Urinary bladder (tissue), 4 donors: ENCODE data around the gene SIAH2. TPM values are rescaled to one million over a fixed set of nuclear protein-coding genes. Genes with fewer than 3 reads are reported as not detected.

Source experiments
- DNase-seq: peaks from one replicate; pipeline ENCODE4 v3.0.0-alpha.2; 2015; ENCODE audit errors: extremely low spot score
- H3K27ac ChIP-seq: one replicate; pipeline ENCODE4 v1.5.1; 2013; ENCODE audit warnings: low read depth, mild to moderate bottlenecking, moderate library complexity
- H3K36me3 ChIP-seq: one replicate; pipeline ENCODE4 v1.6.1; 2013; ENCODE audit warnings: mild to moderate bottlenecking, moderate library complexity; ENCODE audit not compliant: insufficient read depth
- H3K4me1 ChIP-seq: one replicate; pipeline ENCODE4 v1.6.1; 2013; ENCODE audit warnings: mild to moderate bottlenecking, moderate library complexity; ENCODE audit not compliant: insufficient read depth
- H3K4me3 ChIP-seq: one replicate; pipeline ENCODE4 v1.5.1; 2013; ENCODE audit warnings: low read depth, low read length
- WGBS: extraction: QIAGEN DNeasy Blood & Tissue Kit; methylation state at CpG from one replicate; pipeline ENCODE4 v1.1.7; 2013; 5-methylcytosine and 5-hydroxymethylcytosine counted together
- polyA plus RNA-seq: library from polyadenylated mRNA; stranded (reverse); fragments of 200-250 nt; gene quantifications from one replicate; pipeline ENCODE4 v1.2.3, GENCODE V29; 2013
- total RNA-seq: library from RNA; depleted of rRNA; stranded (reverse); fragments of >200 nt; gene quantifications from one replicate; pipeline ENCODE4 v1.2.3, GENCODE V29; 2014
- donor health status: healthy with polysubstance abuse.
- donor health status: healthy.

The SIAH2 gene
- total and polyA plus RNA-seq, 2 donors = 27.4 to 28.2 TPM

DNA sequence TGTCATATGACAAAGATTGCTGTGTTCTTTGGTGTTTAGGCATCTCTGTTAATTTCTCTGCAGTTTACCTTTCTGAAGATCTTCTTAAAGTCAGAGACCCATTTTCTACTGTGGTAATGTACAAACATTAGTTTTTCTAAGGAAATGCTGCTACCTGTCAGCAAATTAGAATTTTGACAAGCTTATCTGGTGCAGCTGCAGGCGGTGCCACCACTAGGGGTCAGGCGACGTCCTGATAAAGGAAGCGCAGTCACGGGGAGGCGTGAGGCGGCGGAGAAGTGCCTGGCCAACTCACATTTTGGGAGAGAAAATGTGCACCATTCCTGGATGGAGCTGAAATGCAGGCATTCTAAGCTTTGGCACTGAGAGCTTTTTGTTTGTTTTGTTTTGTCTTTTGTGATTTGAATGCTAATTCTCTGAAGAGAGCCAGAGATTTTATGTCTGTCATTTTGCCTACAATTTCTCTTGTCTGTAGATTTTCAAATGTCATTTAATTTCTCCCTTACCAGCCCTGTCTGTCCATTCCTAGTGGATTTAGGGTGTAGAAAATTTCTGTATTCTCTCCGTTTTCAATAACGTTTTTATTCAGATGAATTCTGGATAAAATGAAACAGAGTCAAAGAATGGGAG lies 24.9 kb upstream of the SIAH2 start:
- no peak overlapping the region for H3K4me3 ChIP-seq
- H3K36me3 ChIP-seq = no peaks in the 10 kb centered on the region
- 5% methylated on average over 10 of the region's 10 CpGs for WGBS
- DNase-seq = peak; percentile 10
- H3K4me1 ChIP-seq = no peaks in the 10 kb centered on the region
- no peak overlapping the region for H3K27ac ChIP-seq

DNA sequence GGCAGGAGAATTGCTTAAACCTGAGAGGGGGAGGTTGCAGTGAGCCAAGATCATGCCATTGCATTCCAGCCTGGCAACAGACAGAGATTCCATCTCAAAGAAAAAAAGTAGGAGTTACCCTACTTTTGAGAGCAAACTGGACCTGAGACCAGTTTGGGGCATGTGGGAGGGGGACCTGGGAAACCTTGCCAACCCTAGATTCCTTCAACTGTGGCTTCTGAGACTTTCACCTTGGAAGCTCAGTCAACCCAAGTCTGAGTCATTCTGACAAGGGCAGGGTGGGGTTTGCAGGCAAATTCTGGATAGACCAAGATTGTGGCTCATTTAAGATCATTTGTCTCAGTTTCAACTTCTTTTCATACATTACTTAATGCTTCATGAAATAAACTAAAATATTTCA lies 23.8 kb upstream of the SIAH2 start:
- Histone ChIP-seq H3K4me3 (no peak overlapping the region), H3K4me1 (no peaks in the 10 kb centered on the region), H3K27ac (no peak overlapping the region), H3K36me3 (no peaks in the 10 kb centered on the region)
- no peak for DNase-seq

DNA sequence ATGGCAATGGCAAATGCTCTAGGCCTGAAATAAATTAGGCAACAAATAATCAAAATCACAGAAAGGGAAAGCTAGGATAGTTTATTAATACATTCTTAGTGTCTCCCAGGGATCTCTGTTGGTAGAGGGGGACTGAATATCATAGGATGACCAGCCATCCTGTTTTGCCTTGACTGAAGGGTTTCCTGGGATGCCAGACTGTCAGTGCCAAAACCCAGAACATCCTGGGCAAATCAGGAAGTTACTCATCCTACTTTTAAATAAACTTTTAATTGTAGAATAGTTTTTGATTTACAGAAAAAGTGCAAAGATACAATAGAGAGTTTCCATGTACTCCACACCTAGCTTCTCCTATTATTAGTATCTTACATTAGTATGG lies 21.8 kb upstream of the SIAH2 start:
- H3K4me1 ChIP-seq = no peaks in the 10 kb centered on the region
- H3K36me3 ChIP-seq = no peaks in the 10 kb centered on the region
- H3K27ac ChIP-seq = no peak overlapping the region
- H3K4me3 ChIP-seq = no peak overlapping the region
- no peak for DNase-seq

DNA sequence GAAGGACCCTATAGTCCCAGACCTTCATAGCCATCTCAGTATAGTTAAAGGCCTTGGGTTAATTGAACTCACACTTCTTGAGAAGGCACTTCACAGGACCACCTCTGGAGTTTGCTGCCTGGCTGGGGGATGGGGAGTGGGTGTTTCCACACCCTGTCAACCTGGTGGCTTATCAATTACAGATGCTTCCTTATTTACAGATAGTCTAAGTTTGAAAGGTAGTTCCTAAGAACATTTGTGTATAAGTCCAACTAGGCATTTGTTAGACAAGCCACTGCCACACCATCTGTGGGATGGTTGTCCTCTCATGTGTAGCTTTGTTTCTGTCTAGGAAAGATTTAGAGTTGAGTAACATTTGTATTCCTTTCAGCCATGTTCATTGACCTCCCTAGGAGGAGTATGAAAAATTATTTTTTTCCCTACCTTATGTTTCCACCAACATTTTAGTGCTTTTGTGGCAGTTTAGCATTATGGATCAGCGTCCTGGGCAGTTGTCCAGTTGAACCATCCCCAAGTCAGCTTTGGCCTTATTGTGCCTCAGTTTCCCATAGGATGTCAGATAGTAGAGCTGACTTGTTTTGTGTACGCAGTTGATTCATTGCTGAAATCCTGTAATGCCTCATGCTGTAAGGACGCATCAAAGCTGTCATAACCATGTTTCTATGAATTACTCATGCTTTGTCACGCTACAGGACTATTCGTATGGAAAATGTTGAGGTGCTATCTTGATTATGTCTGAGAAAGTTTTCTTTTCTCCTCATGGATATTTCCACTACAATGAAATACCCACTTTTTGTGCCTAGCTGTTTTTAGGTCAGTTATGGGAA lies 21.2 kb upstream of the SIAH2 start:
- Histone ChIP-seq H3K36me3 (no peaks in the 10 kb centered on the region), H3K27ac (no peak overlapping the region), H3K4me3 (no peak overlapping the region), H3K4me1 (no peaks in the 10 kb centered on the region)
- WGBS = 88% methylated on average over 5 of the region's 5 CpGs
- DNase-seq = no peak

DNA sequence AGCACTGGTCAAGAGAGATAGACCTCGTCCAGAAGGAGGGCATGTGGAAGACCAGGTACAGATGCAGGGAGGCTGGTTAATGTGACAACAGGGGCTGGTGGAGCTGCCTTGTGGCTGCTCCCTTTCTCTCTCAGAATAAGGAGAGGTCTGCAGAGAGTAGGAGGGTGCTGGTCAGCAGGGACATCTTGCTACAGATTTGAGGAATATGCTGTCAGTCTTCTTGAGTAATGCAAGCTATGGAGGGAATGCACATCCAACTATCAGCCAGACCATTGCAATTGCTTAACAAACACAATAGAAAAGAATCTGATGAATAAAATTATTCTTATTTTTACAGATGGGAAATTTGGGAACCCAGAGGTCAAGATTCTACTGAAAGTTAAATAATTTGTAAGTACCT lies 20.3 kb upstream of the SIAH2 start:
- DNase-seq = no peak
- Histone ChIP-seq H3K4me3 (no peak overlapping the region), H3K36me3 (no peaks in the 10 kb centered on the region), H3K27ac (no peak overlapping the region), H3K4me1 (no peaks in the 10 kb centered on the region)
- 66% methylated on average over 1 of the region's 1 CpG for WGBS

DNA sequence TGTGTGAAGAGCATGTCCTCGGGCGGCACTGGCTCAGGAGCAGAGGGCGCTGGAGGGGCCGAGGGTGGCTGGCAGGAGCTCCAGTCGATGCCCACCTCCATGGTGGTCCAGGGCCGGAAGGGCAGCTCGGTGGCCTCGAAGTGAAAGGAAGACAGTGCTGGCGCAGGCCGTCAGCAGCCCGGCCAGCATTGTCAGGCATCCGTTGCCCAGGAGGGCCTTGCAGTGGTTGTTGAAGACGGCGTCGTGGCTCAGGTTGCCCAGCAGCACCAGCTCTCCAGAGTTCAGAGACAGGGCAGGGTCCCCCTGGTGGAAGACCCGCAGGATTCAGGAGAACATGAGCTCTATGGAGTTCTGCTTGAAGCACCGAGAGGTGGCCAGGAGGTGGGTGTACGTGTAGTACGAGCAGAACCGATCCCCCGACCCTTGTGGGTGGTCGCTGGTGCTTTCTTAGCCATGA lies 16.5 kb upstream of the SIAH2 start:
- Histone ChIP-seq H3K36me3 (no peaks in the 10 kb centered on the region), H3K27ac (no peak overlapping the region), H3K4me3 (no peak overlapping the region), H3K4me1 (no peaks in the 10 kb centered on the region)
- no peak for DNase-seq
- WGBS = 90% methylated on average over 22 of the region's 22 CpGs

DNA sequence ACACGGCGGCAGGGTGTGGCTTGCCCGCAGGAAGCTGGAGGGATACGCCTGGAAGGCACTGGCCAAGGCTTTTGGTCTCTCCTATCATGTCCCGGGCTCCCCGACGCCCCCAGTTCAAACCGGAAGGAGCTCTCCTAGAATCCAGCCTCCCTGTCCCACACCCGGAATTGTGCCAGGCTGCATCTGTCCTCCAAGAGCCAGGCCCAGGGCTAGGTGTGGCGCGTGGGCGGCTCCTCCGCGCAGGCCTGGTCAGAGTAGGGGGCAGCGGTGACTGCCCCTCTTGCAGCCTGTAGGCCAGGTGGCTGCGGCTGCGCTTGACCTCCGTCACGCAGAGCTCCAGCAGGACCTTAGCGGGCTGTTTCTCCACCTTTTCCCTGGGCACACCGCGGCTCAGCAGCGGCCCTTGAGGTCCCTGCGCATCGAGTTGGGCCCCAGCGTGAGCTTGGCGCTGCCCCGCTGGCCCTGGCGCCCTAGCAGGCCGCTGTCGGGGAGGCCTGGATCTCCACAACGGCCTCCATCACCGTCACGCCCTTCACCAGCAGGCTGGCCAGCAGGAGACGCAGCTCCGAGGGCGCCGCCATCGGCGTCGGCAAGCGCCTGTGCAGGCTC lies 15.9 kb upstream of the SIAH2 start:
- Histone ChIP-seq H3K27ac (no peak overlapping the region), H3K4me1 (no peaks in the 10 kb centered on the region), H3K4me3 (no peak overlapping the region), H3K36me3 (no peaks in the 10 kb centered on the region)
- WGBS = 97% methylated on average over 42 of the region's 42 CpGs
- DNase-seq = no peak

DNA sequence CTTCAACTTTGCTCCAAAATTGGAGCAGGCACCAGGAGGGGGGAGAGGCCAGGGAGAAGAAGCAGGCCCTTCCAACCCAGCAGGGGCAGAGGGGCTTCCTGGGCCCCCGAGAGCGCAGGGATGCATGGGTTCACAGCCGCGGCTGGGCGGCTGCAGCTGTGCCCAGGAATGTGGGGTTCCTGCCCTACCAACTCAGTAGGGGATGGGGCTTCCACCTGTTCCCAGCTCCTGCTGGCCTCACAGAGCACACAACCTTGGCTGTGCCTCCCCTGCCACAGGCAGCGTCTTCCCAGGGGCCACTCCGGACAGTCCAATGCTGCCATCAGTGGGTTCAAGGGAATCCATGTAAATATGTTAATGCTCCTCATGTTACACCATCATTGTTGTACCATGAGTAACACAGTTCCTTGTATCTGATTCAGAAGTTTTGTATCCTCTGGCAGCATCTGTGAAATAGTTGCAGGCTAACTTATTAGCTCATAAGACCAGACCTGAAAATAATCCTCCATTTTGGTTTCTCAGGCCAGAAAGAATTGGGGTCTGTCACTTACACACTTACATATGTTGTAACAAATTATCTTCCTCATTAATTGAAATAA lies 12.1 kb upstream of the SIAH2 start:
- Histone ChIP-seq H3K27ac (no peak overlapping the region), H3K4me3 (no peak overlapping the region), H3K36me3 (no peaks in the 10 kb centered on the region), H3K4me1 (no peaks in the 10 kb centered on the region)
- no peak for DNase-seq
- 95% methylated on average over 7 of the region's 7 CpGs for WGBS

DNA sequence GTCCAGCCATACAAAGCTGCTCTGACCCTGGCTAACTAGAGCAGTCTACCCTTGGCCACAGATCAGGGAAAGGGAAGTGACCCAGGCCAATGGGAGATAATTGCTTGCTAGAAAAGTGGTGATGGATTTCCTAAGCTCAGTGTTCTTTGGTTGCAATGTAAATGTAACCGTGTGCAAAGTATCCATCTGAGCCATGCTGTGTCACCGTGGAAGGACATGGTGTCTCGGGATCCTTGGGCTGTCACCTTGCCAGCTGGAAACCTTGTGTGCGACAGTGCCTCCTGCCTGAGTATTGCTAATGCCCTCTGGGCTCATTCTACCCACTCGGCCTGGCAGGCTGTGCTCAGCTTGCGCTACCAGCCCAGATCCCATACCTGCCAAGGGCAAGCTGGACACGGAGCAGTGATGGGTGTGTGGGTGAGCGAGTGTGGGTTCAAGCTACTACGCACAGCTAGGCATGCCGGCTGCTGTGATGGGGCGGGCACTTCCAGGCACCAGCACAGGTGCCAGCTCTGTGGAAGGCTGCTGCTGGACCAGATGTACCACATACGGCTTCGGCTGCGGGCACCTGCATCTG lies 10.7 kb upstream of the SIAH2 start:
- H3K4me3 ChIP-seq = no peak overlapping the region
- no peaks in the 10 kb centered on the region for H3K4me1 ChIP-seq
- no peak for DNase-seq
- 95% methylated on average over 14 of the region's 14 CpGs for WGBS
- H3K36me3 ChIP-seq = no peaks in the 10 kb centered on the region
- no peak overlapping the region for H3K27ac ChIP-seq

DNA sequence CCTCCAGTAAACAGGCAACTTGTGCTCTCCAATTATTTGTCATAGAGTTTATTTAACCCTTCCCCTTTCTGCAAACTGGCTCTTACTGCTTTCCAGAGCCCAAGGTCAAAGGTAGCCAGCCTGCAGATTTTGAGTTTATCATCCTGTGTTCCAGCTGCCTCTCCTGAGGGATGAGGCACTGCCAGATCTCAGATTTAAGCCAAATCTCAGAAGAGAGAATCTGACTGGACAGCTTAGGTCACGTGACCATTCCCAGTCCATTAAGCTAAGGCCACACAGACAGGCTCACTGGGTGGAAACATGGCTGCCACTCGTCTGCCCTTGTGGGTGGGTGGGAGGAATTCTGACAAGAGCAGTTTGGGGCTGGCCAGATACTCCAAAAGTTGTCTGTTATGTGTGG lies 8.6 kb upstream of the SIAH2 start:
- DNase-seq = no peak
- WGBS = 79% methylated on average over 2 of the region's 2 CpGs

DNA sequence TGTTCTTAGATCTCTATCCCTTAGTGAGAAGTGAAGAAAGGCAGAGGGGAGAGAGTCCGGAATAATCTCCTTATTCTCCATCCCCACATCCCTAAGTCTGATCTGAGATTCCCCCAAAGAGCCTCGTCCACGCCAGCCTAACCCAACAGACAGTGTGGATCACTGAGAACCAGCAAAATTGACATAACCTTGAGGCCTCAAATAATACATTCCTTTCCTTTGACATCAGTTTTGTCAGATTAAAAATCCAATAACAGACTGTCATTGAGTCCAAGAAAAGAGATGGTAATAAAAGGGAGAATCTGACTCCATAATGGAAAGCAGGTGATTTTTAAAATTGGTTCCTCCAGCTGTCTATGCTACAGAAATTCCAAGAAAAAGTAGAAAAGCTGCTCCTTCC lies 7.7 kb upstream of the SIAH2 start:
- 80% methylated on average over 3 of the region's 3 CpGs for WGBS
- DNase-seq = no peak

More for the DNA sequence above, 8.6 kb upstream of the SIAH2 start:
- H3K4me3 ChIP-seq = no peak overlapping the region
- H3K27ac ChIP-seq = no peak overlapping the region
- H3K36me3 ChIP-seq = no peaks in the 10 kb centered on the region
- H3K4me1 ChIP-seq = no peaks in the 10 kb centered on the region

DNA sequence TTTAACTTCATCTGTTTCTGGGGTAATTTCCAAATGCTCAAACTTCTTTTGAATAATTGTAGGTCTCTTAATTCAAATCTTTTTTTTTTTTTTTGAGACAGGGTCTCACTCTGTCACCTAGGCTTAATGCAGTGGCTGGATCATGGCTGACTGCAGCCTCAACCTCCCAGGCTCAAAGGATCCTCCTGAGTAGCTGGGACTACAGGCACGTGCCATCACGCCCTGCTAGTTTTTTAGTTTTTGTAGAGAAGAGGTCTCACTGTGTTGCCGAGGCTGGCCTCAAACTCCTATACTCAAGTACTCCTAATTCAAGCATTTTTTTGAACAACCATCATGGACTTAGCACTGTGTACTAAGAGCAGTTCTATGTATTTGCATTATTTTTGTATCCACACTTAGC lies 3.8 kb upstream of the SIAH2 start:
- H3K4me3 ChIP-seq = no peak overlapping the region
- WGBS = 87% methylated on average over 3 of the region's 3 CpGs
- H3K27ac ChIP-seq = no peak overlapping the region
- no peak for DNase-seq
- no peaks in the 10 kb centered on the region for H3K36me3 ChIP-seq
- H3K4me1 ChIP-seq = no peaks in the 10 kb centered on the region

More for the DNA sequence above, 7.7 kb upstream of the SIAH2 start:
- Histone ChIP-seq H3K4me3 (no peak overlapping the region), H3K27ac (no peak overlapping the region), H3K4me1 (no peaks in the 10 kb centered on the region), H3K36me3 (no peaks in the 10 kb centered on the region)

DNA sequence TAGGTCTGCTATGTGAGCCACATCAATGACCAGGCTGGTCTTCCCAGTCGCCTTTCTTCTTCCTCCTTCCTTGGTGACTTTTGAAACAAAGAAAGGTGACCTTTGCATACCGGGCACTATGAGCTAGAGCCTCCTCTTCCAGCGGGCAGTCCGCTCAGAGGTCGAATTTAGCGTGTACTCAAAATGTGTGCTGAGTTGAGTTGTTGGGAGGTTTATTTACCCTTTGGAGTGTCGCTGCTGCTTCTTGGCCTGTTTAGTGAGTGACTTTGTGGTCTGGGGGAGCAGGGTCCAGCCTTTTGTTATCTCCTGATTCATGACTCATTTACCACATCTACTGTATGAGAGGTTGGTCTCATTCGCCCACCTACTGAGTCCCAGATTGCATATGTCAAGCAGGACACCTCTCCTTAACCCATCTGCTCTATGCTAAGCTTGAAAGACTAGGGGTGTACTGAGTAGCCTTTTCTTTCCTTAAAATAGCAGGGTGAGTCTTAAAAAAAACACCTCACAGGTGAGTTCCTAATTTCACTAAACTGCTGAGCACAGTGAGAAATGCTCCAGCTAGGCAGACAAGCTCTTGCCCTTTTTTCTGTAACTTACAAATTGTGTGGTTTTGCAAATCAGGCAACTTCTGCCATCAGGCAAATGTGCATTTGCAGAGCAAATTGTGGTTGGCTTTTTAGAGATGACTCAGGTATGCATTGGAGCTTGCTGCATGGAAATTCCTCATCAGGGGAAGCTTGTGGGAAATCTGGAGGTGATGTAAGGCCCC lies 3.2 kb upstream of the SIAH2 start:
- DNase-seq = no peak
- Histone ChIP-seq H3K4me1 (no peaks in the 10 kb centered on the region), H3K27ac (no peak overlapping the region), H3K36me3 (no peaks in the 10 kb centered on the region), H3K4me3 (no peak overlapping the region)
- WGBS = 87% methylated on average over 8 of the region's 8 CpGs
